ENCODE measurements around the gene MYOZ2. TPM values are rescaled to one million over a fixed set of nuclear protein-coding genes. Genes with fewer than 3 reads are reported as not detected.
A peak's percentile ranks its signal among the peaks of the same experiment; 100 is the strongest.

MYOZ2 gene
- total RNA-seq, 1 donor from 2014 or later, result not detected

- Histone ChIP-seq H3K9ac (no peak overlapping the region), H3K27ac (no peak overlapping the region), H3K4me1 (no peaks in the 10 kb centered on the region), H3K79me2 (ENCODE audit: low read depth) (no peaks in the 10 kb centered on the region), H3K4me2 (no peak overlapping the region), H3F3A (ENCODE audit: low read depth) (no peaks in the 10 kb centered on the region), H3K27me3 (no peaks in the 10 kb centered on the region), H3K4me3 (no peak overlapping the region), H4K20me1 (ENCODE audit: low read depth) (no peaks in the 10 kb centered on the region), H3K36me3 (no peaks in the 10 kb centered on the region), H3K9me3 (ENCODE audit: low read depth) (no peaks in the 10 kb centered on the region), H2AFZ (replicated peaks) (peak overlapping the region; percentile 85)
- Mint-ChIP-seq H3K36me3 (no peaks in the 10 kb centered on the region), H3K4me1 (peaks cover 2% of the 10 kb centered on the region), H3K9me3 (no peaks in the 10 kb centered on the region), H3K27ac (no peak overlapping the region), H3K4me3 (no peak overlapping the region), H3K27me3 (ENCODE audit: insufficient read depth, low read depth) (peaks cover 2% of the 10 kb centered on the region)
- DNase-seq (ENCODE audit: low spot score), result no peak
- TF ChIP-seq CTCF (IDR thresholded peaks at IDR 0.05) (no peak), EZH2phosphoT487 (IDR thresholded peaks at IDR 0.05) (no peak), EZH2 (IDR thresholded peaks at IDR 0.05) (no peak)
Observed at GRCh38 chr4:119116925-119117900, 18.4 kb upstream of the MYOZ2 start.

- no peaks in the 10 kb centered on the region for H3F3A ChIP-seq (ENCODE audit: low read depth)
- H3K27me3 ChIP-seq, result no peaks in the 10 kb centered on the region
- H4K20me1 ChIP-seq (ENCODE audit: low read depth), result no peaks in the 10 kb centered on the region
- no peak overlapping the region for H2AFZ ChIP-seq (replicated peaks)
- no peaks in the 10 kb centered on the region for H3K36me3 ChIP-seq
- Mint-ChIP-seq H3K4me3 (no peak overlapping the region), H3K27me3 (ENCODE audit: insufficient read depth, low read depth) (peaks cover 2% of the 10 kb centered on the region), H3K27ac (no peak overlapping the region), H3K4me1 (peaks cover 2% of the 10 kb centered on the region), H3K36me3 (no peaks in the 10 kb centered on the region), H3K9me3 (no peaks in the 10 kb centered on the region)
- H3K4me2 ChIP-seq, result no peak overlapping the region
- no peaks in the 10 kb centered on the region for H3K79me2 ChIP-seq (ENCODE audit: low read depth)
- DNase-seq (ENCODE audit: low spot score), result no peak
- TF ChIP-seq EZH2phosphoT487 (IDR thresholded peaks at IDR 0.05), result no peak
- TF ChIP-seq CTCF (IDR thresholded peaks at IDR 0.05), result no peak
- no peak for TF ChIP-seq EZH2 (IDR thresholded peaks at IDR 0.05)
- H3K27ac ChIP-seq, result no peak overlapping the region
- no peaks in the 10 kb centered on the region for H3K9me3 ChIP-seq (ENCODE audit: low read depth)
- no peak overlapping the region for H3K9ac ChIP-seq
- H3K4me3 ChIP-seq, result no peak overlapping the region
- no peaks in the 10 kb centered on the region for H3K4me1 ChIP-seq
Observed at GRCh38 chr4:119118397-119118796, 17.2 kb upstream of the MYOZ2 start.

GRCh38 chr4:119124352-119124751 is 11.3 kb upstream of the MYOZ2 start:
- H3K27ac Mint-ChIP-seq, result no peak overlapping the region
- H3K4me2 ChIP-seq, result no peak overlapping the region
- DNase-seq (ENCODE audit: low spot score), result no peak

More at GRCh38 chr4:119124352-119124751, 11.3 kb upstream of the MYOZ2 start:
- peak overlapping the region; percentile 2 for H2AFZ ChIP-seq (replicated peaks)
- Mint-ChIP-seq H3K9me3 (no peaks in the 10 kb centered on the region), H3K4me1 (no peaks in the 10 kb centered on the region), H3K4me3 (no peak overlapping the region), H3K36me3 (no peaks in the 10 kb centered on the region), H3K27me3 (ENCODE audit: insufficient read depth, low read depth) (peaks cover 2% of the 10 kb centered on the region)
- H3K79me2 ChIP-seq (ENCODE audit: low read depth), result no peaks in the 10 kb centered on the region
- no peak overlapping the region for H3K4me3 ChIP-seq
- no peaks in the 10 kb centered on the region for H4K20me1 ChIP-seq (ENCODE audit: low read depth)
- H3F3A ChIP-seq (ENCODE audit: low read depth), result no peaks in the 10 kb centered on the region
- no peak overlapping the region for H3K9ac ChIP-seq
- H3K9me3 ChIP-seq (ENCODE audit: low read depth), result no peaks in the 10 kb centered on the region
- H3K36me3 ChIP-seq, result no peaks in the 10 kb centered on the region
- no peaks in the 10 kb centered on the region for H3K27me3 ChIP-seq
- no peak overlapping the region for H3K27ac ChIP-seq
- H3K4me1 ChIP-seq, result no peaks in the 10 kb centered on the region
- TF ChIP-seq EZH2 (IDR thresholded peaks at IDR 0.05) (no peak), EZH2phosphoT487 (IDR thresholded peaks at IDR 0.05) (no peak), CTCF (IDR thresholded peaks at IDR 0.05) (no peak)
